GM19099 (cell line): ENCODE results near the gene SOST.

Experiments used
- POLR2A ChIP-seq: IDR thresholded peaks from 3 replicates; pipeline ENCODE4 v1.6.1; 2011; ENCODE audit warnings: low read depth; ENCODE audit not compliant: insufficient read length; ENCODE audit errors: extremely low read depth

SOST gene

DNA sequence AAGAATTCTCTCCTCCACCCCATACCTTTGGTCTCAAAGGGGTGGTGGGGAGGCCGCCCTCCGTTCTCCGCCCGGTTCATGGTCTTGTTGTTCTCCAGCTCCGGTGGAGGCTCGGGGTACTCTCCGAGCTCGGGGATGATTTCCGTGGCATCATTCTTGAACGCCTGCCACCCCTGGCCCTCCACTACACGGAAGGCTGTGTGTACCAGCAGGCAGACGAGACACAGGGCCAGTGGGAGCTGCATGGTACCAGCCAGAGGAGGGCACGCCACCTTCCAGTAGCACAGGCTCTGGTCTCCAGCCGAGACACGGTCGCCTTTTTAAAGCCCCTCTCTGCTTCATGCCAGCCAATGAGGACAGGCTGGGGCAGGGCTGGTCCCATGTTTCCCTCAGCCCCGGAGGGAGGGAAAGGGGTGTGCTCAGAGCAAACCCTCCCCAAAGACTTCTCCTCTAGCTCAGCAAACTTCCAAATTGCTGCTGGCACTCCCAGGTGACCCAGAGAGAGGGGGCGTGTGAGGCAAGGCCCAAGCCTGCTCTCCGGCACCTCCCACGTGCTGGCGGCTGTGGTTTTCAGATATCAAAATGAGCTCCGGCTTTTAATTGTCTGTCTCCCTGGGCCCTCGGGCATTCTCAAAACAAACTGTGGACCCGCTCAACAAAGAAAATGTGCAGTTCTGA lies at the start of gene SOST:
Gene SOST, minus strand, starts transcription at position 295 of the 678 bp plus-strand sequence. Its CDS starts 50 bp downstream, at position 245.
- no peak for TF ChIP-seq POLR2A

DNA sequence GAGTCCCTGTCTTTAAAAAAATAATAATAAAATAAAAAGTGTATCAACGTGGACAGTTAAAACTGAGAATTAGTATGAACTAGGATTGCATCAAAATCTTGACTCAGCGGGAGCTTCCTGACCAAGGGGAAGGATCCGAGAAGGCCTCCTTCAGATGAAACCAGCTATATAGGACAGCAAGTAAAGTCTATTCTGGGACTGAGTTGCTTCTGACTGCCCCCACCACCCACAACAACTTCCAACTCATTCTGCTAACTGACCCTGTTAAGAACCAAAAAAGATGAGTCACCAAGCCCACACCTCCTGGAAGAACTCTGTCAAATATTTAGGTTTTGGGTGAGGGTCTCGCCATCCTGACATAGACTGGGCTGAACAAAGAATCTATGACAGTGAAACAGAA lies 49.5 kb upstream of the SOST start:
- no peak for TF ChIP-seq POLR2A

- TF ChIP-seq POLR2A = no peak
Observed at GRCh38 chr17:43805117-43805516, 46.5 kb upstream of the SOST start.

GRCh38 chr17:43803758-43804157 lies 45.2 kb upstream of the SOST start:
- no peak for TF ChIP-seq POLR2A

GRCh38 chr17:43801844-43802243 lies 43.3 kb upstream of the SOST start:
- no peak for TF ChIP-seq POLR2A

DNA sequence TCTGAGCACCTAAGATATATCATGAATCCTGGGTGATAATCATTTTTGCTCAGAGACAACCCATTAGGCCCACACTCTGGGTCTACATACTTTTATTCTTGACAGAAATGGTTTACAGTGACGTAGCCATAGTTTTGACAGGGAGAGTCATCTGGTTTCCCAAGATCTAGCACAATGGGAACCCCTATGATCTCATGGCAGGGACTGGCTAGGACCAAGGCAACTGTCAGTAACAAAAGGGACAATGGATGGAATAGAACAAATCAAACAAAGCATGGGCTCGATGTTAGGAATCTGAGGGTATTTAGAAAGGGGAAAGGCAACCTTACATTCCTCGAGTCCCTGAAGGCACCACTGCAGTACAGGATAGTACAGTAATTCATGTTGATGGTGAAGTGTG lies 42.1 kb upstream of the SOST start:
- no peak for TF ChIP-seq POLR2A

- no peak for TF ChIP-seq POLR2A
Observed at GRCh38 chr17:43799047-43799446, 40.5 kb upstream of the SOST start.

DNA sequence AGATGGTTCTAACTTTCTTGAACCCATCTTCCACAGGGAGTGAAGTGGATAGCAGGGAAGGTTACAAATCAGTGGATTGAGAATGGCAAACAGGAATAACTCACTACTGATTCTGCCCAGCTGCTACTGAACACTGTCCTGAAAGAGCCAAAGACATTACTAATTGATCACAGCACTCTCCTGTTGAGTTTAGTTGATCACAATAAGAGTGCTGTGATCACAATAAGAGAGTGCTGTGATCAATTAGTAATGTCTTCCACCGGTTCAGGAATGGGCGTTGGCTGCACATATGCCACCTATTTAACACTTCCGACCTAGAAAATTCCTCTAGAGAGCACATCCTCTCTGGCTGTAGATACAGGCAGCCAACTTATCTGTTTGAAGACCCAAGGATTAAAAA lies 33.0 kb upstream of the SOST start:
- no peak for TF ChIP-seq POLR2A

- no peak for TF ChIP-seq POLR2A
Observed at GRCh38 chr17:43790311-43790940, 31.8 kb upstream of the SOST start.

GRCh38 chr17:43789482-43789881 lies 30.9 kb upstream of the SOST start:
- no peak for TF ChIP-seq POLR2A

- TF ChIP-seq POLR2A = no peak
Observed at GRCh38 chr17:43788540-43788939, 29.9 kb upstream of the SOST start.

DNA sequence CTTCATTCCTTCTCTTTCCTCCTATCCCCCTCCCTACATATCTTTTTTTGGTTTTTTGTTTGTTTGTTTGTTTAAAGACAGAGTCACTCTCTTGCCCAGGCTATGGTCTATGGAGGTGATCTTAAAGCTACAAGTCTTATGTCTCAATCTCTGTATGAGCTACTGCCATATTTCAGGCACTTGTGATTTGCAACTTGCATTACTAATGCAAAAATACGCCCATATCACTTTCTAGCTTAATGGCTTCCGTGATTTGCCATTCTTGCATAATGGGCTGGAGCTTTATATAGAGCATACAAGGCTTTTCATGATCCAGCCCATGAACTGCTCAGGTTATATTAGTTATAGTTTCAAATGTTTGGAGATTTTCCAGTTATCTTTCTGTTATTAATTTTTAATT lies 29.1 kb upstream of the SOST start:
- no peak for TF ChIP-seq POLR2A

DNA sequence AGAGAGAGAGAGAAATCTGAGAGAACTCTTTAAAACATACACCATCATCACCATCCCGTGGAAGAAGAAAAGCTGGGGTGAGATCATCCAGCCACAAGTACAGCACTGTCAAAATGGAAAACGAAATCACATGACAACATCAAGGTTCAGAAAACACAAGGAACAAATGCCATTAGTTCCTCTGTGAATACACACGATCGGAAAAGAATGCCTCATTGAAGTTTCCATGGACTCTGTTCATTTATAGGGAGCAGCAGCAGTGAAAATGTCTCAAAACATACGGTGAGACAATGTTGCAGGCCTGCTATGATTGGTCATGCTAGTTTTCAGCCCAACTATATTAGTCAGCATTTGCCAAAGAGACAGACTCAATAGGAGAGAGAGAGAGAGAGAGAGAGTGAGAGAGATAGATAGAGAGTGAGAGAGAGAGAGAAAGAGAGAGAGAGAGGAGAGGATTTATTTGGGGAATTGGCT lies 26.1 kb upstream of the SOST start:
- no peak for TF ChIP-seq POLR2A

DNA sequence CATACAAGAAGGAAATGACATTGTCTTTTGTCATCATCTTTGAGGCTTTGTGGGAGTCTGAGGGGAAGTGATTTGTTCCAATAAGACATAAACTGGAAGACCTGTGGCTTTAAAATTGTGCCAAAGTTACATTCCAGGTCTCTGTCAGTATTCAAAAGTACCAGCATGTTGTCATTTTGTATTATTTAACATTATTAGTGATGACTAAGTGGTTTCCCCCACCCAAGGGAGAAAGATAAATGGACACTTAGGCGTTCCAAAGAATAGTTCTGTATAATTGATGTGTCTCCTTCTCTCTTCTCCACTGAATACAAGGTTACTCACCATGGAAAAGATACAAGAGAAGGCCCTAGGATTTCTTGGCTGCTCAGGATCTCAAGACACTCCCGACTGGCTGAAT lies 25.5 kb upstream of the SOST start:
- TF ChIP-seq POLR2A = no peak

- TF ChIP-seq POLR2A = no peak
Observed at GRCh38 chr17:43782913-43783680, 24.5 kb upstream of the SOST start.

DNA sequence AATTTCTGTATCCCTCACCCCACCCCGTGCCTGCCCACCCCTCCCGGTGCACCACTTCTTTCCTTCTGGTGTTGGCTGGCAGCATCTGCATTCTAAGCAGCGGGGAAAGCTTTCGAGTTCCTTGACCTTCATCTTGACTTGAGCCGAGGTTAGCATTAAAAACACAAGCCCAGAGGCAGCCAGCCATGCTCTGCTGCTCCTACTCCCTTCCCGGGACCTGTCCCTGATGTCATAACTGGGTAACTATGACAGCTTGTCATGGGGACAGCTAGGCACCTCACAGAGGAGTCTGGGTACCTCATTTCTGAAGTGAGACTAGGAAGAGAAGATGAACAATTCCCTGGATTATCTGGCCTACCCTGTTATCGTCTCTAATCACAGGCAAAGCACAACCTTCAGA lies 21.5 kb upstream of the SOST start, which contains the start of gene CFAP97D1:
Gene CFAP97D1, plus strand, starts transcription at position 301 of the 400 bp plus-strand sequence. Its CDS starts 28 bp downstream, at position 329.
- TF ChIP-seq POLR2A = no peak
